HCT116 (cell line): ENCODE measurements around the gene KRT28. TPM values are rescaled to one million over a fixed set of nuclear protein-coding genes. Genes with fewer than 3 reads are reported as not detected.

ENCODE experiments used
- ATAC-seq: fragments of 200-7000 bp; cut with Tn5 transposase; 2 replicates; pipeline ENCODE4 v1.9.1; 2020; ENCODE audit warnings: mild to moderate bottlenecking, moderate library complexity
- BruUV-seq: library from RNA; stranded (reverse); fragments of 400-500 nt; replicated peaks from 2 replicates; lab custom pipeline; 2021; lab: Mats Ljungman, UMichigan
- CTCF ChIA-PET: fragments of 300-600 bp; sonication (Branson Sonifier 250); formaldehyde crosslinking; loops from one replicate; lab custom pipeline; 2021; ENCODE audit warnings: antibody characterized with exemption; lab: Charles Lee
- POLR2A ChIA-PET: fragments of 300-600, 350-600 bp; sonication (Branson Sonifier 250); formaldehyde crosslinking; loops from one replicate; lab custom pipeline; 2021; ENCODE audit warnings: antibody characterized with exemption; lab: Charles Lee
- RAD21 ChIA-PET, 2 experiments: fragments of 300-600 bp; sonication (Branson Sonifier 250); formaldehyde crosslinking; loops; one replicate each; lab custom pipeline; 2023; ENCODE audit warnings: low total read pairs in 2 of 2; ENCODE audit not compliant: uncharacterized antibody in 2 of 2, unreplicated experiment in 2 of 2, low non-redundant PET in 1 of 2; lab: Charles Lee
- DNase-seq: peaks from one replicate; pipeline ENCODE4 v3.0.0-alpha.2; 2010; ENCODE audit warnings: low read depth, low spot score
- H2AFZ ChIP-seq: fragments of 200-600 bp; shearing (Covaris generic), sonication (generic); 2 replicates; pipeline ENCODE4 v1.6.1; 2017; ENCODE audit warnings: low read depth, mixed run types, mixed read lengths, antibody characterized with exemption, low read length; ENCODE audit not compliant: poor library complexity, severe bottlenecking
- H3K27ac ChIP-seq: 2 replicates; pipeline ENCODE4 v1.5.1; 2012; ENCODE audit warnings: low read depth, low read length
- H3K27me3 ChIP-seq: fragments of 200-600 bp; sonication (generic); 2 replicates; pipeline ENCODE4 v1.6.1; 2016; ENCODE audit warnings: mixed run types, low read length, mixed read lengths; ENCODE audit not compliant: insufficient read depth
- H3K36me3 ChIP-seq, 2 experiments: fragments of 200-500 bp in 1 of 2; fragments of 200-600 bp in 1 of 2; sonication (Bioruptor generic) in 1 of 2; sonication (generic) in 1 of 2; 2 replicates each; pipeline versions ENCODE4 v1.5.1 to v1.6.1; 2014 to 2016; ENCODE audit warnings: low read length in 2 of 2, inconsistent platforms in 1 of 2, mixed read lengths in 1 of 2, mixed run types in 1 of 2; ENCODE audit not compliant: insufficient read depth in 2 of 2, control insufficient read depth in 1 of 2
- H3K4me1 ChIP-seq, 2 experiments: fragments of 200-600 bp in 1 of 2; sonication (generic) in 1 of 2; 2 replicates each; pipeline versions ENCODE4 v1.5.1 to v1.6.1; 2012 to 2017; ENCODE audit warnings: low read length in 2 of 2, inconsistent platforms in 1 of 2, mild to moderate bottlenecking in 1 of 2, mixed read lengths in 1 of 2, mixed run types in 1 of 2, moderate library complexity in 1 of 2; ENCODE audit not compliant: insufficient read depth in 2 of 2, control insufficient read depth in 1 of 2
- H3K4me2 ChIP-seq: fragments of 200-600 bp; sonication (generic); 2 replicates; pipeline ENCODE4 v1.6.1; 2017; ENCODE audit warnings: mixed run types, low read length, mixed read lengths
- H3K4me3 ChIP-seq, 2 experiments: fragments of 200-600 bp in 1 of 2; sonication (generic) in 1 of 2; replicated peaks in 1 of 2; 2 replicates each; pipeline ENCODE4 v1.5.1; 2011 to 2016; ENCODE audit warnings: low read length in 2 of 2, control low read depth in 1 of 2, low read depth in 1 of 2, mild to moderate bottlenecking in 1 of 2, mixed read lengths in 1 of 2, mixed run types in 1 of 2
- H3K79me2 ChIP-seq: fragments of 200-600 bp; sonication (generic); 2 replicates; pipeline ENCODE4 v1.6.1; 2017; ENCODE audit warnings: mild to moderate bottlenecking, mixed run types, low read length, moderate library complexity, mixed read lengths; ENCODE audit not compliant: insufficient read depth
- H3K9ac ChIP-seq: fragments of 200-600 bp; sonication (generic); 2 replicates; pipeline ENCODE4 v1.6.1; 2016; ENCODE audit warnings: low read length, mixed read lengths
- H3K9me2 ChIP-seq: fragments of 200-600 bp; sonication (generic), shearing (Covaris generic); 2 replicates; pipeline ENCODE4 v1.6.1; 2017; ENCODE audit warnings: mixed run types, mild to moderate bottlenecking, moderate library complexity; ENCODE audit not compliant: insufficient read depth
- H3K9me3 ChIP-seq, 2 experiments: fragments of 200-500 bp in 1 of 2; fragments of 200-600 bp in 1 of 2; sonication (Bioruptor generic) in 1 of 2; sonication (generic) in 1 of 2; 2 replicates each; pipeline ENCODE4 v1.6.1; 2014 to 2017; ENCODE audit warnings: low read length in 2 of 2, mixed read lengths in 2 of 2, inconsistent platforms in 1 of 2, low read depth in 1 of 2, mild to moderate bottlenecking in 1 of 2, mixed run types in 1 of 2, moderate library complexity in 1 of 2; ENCODE audit not compliant: control insufficient read depth in 1 of 2, insufficient read depth in 1 of 2
- H4K20me1 ChIP-seq: fragments of 200-600 bp; sonication (generic), shearing (Covaris generic); 2 replicates; pipeline ENCODE4 v1.6.1; 2017; ENCODE audit warnings: mixed run types, mild to moderate bottlenecking, moderate library complexity; ENCODE audit not compliant: insufficient read depth
- CEBPB ChIP-seq: IDR thresholded peaks from 2 replicates; pipeline ENCODE4 v1.6.1; 2012; ENCODE audit warnings: low read depth
- EGR1 ChIP-seq: IDR thresholded peaks from 2 replicates; pipeline ENCODE4 v1.6.1; 2012; ENCODE audit warnings: low read depth
- ELF1 ChIP-seq: IDR thresholded peaks from 2 replicates; pipeline ENCODE4 v1.6.1; 2012; ENCODE audit warnings: low read depth, borderline replicate concordance
- EZH2 ChIP-seq: fragments of 200-600 bp; sonication (generic); IDR thresholded peaks from 2 replicates; pipeline ENCODE4 v1.6.1; 2017; ENCODE audit warnings: antibody characterized with exemption, mixed run types
- FOSL1 ChIP-seq: IDR thresholded peaks from 2 replicates; pipeline ENCODE4 v1.6.1; 2012; ENCODE audit warnings: low read depth
- POLR2A ChIP-seq: IDR thresholded peaks from 2 replicates; pipeline ENCODE4 v1.7.0; 2011; ENCODE audit warnings: borderline replicate concordance; ENCODE audit not compliant: insufficient read depth, insufficient read length; ENCODE audit errors: extremely low read depth
- POLR2AphosphoS5 ChIP-seq: IDR thresholded peaks from 2 replicates; pipeline ENCODE4 v1.6.1; 2011; ENCODE audit warnings: mild to moderate bottlenecking, low read depth, low read length, moderate library complexity
- RAD21 ChIP-seq: IDR thresholded peaks from 2 replicates; pipeline ENCODE4 v1.6.1; 2012; ENCODE audit warnings: low read depth, mild to moderate bottlenecking
- SIN3A ChIP-seq: IDR thresholded peaks from 2 replicates; pipeline ENCODE4 v1.6.1; 2012; ENCODE audit warnings: low read depth
- SP1 ChIP-seq: IDR thresholded peaks from 2 replicates; pipeline ENCODE4 v1.6.1; 2012; ENCODE audit warnings: low read depth
- TCF7L2 ChIP-seq: IDR thresholded peaks from 2 replicates; pipeline ENCODE4 v1.7.0; 2011; ENCODE audit warnings: borderline replicate concordance, inconsistent platforms; ENCODE audit not compliant: insufficient read depth, insufficient read length; ENCODE audit errors: extremely low read depth
- ZFX ChIP-seq: fragments of 450-650 bp; IDR thresholded peaks from 2 replicates; pipeline ENCODE4 v1.6.1; 2017
- ZNF274 ChIP-seq: fragments of 200-500 bp; sonication (Bioruptor generic); IDR thresholded peaks from 2 replicates; pipeline ENCODE4 v1.6.1; 2014; ENCODE audit warnings: mild to moderate bottlenecking, low read depth, low read length, inconsistent platforms
- intact Hi-C: fragments of 100-400 bp; cut with micrococcal nuclease; formaldehyde crosslinking; loops from 2 replicates; pipeline ENCODE4 v1.10.0; 2022
- total RNA-seq: library from RNA; stranded (reverse); gene quantifications from one replicate; pipeline ENCODE4 v1.2.1, GENCODE V29; 2021; ENCODE audit not compliant: unreplicated experiment
- TF ChIP-seq, protein P1 (sequence below): IDR thresholded peaks from 2 replicates; pipeline ENCODE4 v1.6.1; 2012
- TF ChIP-seq, protein P2 (sequence below): IDR thresholded peaks from 2 replicates; pipeline ENCODE4 v1.6.1; 2012; ENCODE audit warnings: low read depth

Gene KRT28
- total RNA-seq, 1 experiment from 2014 or later = not detected

DNA sequence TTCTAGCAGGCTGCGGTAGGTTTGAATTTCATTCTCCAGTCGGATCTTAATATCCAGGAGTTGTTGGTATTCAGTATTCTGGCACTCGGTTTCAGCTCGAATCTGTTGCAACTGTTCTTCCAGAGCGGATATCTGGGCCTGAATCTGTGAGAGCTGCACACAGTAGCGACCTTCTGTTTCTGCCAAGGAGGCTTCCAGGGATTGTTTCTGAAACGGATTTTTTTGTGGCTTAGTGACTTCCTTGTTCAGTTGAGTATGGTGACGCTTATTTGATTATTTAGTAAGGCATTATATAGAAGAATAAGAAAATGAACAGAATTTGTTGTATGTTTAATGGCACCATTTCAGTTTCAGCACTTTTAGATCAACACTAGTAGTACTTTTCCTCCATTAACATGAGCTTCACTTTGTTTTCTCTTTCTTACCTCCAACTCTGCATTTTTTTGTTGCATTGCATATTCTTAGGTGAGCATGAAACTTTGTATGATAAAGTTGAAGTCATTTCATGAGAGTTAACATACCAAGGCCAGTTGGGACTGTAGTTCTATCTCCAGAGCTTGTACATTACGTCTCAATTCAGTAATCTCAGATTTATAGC is 19.9 kb upstream of the KRT28 start (continued):
- TF ChIP-seq ZFX (no peak), POLR2A (no peak), FOSL1 (no peak), ELF1 (no peak), EZH2 (no peak), CEBPB (no peak), SIN3A (no peak), POLR2AphosphoS5 (no peak)
- TF ChIP-seq, protein P1, sequence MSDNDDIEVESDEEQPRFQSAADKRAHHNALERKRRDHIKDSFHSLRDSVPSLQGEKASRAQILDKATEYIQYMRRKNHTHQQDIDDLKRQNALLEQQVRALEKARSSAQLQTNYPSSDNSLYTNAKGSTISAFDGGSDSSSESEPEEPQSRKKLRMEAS = no peak; the same call in 1 of the 2 replicates
- TF ChIP-seq, all 23 proteins: peak for 0

DNA sequence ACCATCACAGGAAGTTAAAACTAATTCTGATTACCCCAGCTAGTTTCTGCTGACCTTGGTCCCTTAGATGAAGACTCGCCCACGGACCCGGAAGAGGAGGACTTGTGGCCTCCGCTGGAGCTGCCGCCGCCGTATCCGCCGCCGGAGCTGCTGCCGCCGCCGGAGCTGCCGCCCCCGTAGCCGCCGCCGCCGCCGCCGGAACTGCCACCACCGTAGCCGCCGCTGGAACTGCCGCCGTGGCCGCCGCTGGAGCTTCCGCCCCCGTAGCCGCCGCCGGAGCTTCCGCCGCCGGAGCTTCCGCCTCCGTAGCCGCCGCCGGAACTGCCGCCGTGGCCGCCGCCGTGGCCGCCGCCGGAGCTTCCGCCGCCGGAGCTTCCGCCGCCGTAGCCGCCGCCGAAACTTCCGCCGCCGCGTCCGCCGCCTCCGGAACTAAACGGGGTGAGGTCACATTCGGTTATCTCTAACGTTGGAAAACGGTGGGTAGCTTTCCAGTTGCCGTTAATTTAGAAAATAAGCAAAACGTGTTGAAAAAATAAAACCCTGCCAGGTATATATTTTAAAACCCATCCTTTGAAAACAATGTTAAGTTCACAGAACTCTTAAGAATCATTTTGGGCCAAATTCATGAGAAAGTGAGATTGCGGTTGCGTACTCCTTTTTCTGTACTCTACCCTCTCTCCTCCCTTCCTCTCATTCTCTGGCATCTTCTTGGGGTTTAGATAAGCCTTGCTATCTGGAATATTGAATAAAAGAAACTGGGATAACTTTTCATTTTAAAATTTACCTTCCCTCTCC is 19.2 kb upstream of the KRT28 start:
- Histone ChIP-seq H2AFZ (no peak overlapping the region), H3K9me2 (no peaks in the 10 kb centered on the region), H3K9ac (peak overlapping the region; percentile 86), H4K20me1 (no peaks in the 10 kb centered on the region), H3K36me3 (peaks cover 8 to 10% of the 10 kb centered on the region in 2 experiments; a peak in 2 of 4 replicates), H3K4me3 (peak overlapping the region; percentile 69 to 88), H3K27me3 (no peaks in the 10 kb centered on the region), H3K4me2 (peak overlapping the region; percentile 85), H3K27ac (peak overlapping the region; percentile 93), H3K4me1 (peaks cover 8 to 19% of the 10 kb centered on the region in 2 experiments), H3K79me2 (peaks cover 60% of the 10 kb centered on the region), H3K9me3 (no peaks in the 10 kb centered on the region)
- no TSS peak for BruUV-seq
- ChIA-PET POLR2A (interaction anchor here (0.7 to 1.6 kb wide), 5 partner anchors 11 to 870 kb away, joined by 3 to 6 read pairs (median 3); partner anchors contain the start of gene EIF1), RAD21 (no interaction called here), CTCF (interaction anchor here (0.7 to 2.1 kb wide), 6 partner anchors 54 to 847 kb away, joined by 3 to 9 read pairs (median 5); no protein-coding TSS in a partner anchor)
- ATAC-seq (peak; percentile 89), DNase-seq (peak; percentile 53)
- no peak for TF ChIP-seq SP1
- TF ChIP-seq ZNF274 = no peak
- TF ChIP-seq, protein P1 = peak; percentile 31; the same call in 1 of the 2 replicates
- peak; percentile 64 for TF ChIP-seq POLR2AphosphoS5
- TF ChIP-seq EGR1 = peak; percentile 24; the same call in 1 of the 2 replicates
- no peak for TF ChIP-seq RAD21
- no peak for TF ChIP-seq EZH2
- TF ChIP-seq, protein P2, sequence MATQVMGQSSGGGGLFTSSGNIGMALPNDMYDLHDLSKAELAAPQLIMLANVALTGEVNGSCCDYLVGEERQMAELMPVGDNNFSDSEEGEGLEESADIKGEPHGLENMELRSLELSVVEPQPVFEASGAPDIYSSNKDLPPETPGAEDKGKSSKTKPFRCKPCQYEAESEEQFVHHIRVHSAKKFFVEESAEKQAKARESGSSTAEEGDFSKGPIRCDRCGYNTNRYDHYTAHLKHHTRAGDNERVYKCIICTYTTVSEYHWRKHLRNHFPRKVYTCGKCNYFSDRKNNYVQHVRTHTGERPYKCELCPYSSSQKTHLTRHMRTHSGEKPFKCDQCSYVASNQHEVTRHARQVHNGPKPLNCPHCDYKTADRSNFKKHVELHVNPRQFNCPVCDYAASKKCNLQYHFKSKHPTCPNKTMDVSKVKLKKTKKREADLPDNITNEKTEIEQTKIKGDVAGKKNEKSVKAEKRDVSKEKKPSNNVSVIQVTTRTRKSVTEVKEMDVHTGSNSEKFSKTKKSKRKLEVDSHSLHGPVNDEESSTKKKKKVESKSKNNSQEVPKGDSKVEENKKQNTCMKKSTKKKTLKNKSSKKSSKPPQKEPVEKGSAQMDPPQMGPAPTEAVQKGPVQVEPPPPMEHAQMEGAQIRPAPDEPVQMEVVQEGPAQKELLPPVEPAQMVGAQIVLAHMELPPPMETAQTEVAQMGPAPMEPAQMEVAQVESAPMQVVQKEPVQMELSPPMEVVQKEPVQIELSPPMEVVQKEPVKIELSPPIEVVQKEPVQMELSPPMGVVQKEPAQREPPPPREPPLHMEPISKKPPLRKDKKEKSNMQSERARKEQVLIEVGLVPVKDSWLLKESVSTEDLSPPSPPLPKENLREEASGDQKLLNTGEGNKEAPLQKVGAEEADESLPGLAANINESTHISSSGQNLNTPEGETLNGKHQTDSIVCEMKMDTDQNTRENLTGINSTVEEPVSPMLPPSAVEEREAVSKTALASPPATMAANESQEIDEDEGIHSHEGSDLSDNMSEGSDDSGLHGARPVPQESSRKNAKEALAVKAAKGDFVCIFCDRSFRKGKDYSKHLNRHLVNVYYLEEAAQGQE = no peak
- TF ChIP-seq ELF1 = peak; percentile 48; the same call in 1 of the 2 replicates
- TF ChIP-seq TCF7L2 = no peak
- intact Hi-C loops = loop anchor here (5.0 kb wide), 1 partner anchor 83 kb away; no protein-coding TSS in a partner anchor
